Loucy (cell line): Measurements from ENCODE around the gene TMEM181.

Experiments used
- H2AFZ ChIP-seq: fragments of 200-600 bp; sonication (generic); 2 replicates; pipeline ENCODE4 v1.6.0; 2016; ENCODE audit warnings: antibody characterized with exemption, mild to moderate bottlenecking, low read length, moderate library complexity
- H3F3A ChIP-seq: fragments of 200-600 bp; 2 replicates; pipeline ENCODE4 v1.6.0; 2016; ENCODE audit warnings: antibody characterized with exemption, low read depth, mild to moderate bottlenecking
- H3K27me3 ChIP-seq: fragments of 200-600 bp; sonication (generic); 2 replicates; pipeline ENCODE4 v1.6.1; 2014; ENCODE audit warnings: low read length, mild to moderate bottlenecking; ENCODE audit not compliant: insufficient read depth, poor library complexity, severe bottlenecking
- H3K36me3 ChIP-seq: fragments of 200-600 bp; sonication (generic); 2 replicates; pipeline ENCODE4 v1.6.1; 2016; ENCODE audit warnings: low read length; ENCODE audit not compliant: insufficient read depth
- H3K4me1 ChIP-seq: fragments of 200-600 bp; sonication (generic); 2 replicates; pipeline ENCODE4 v1.5.1; 2014; ENCODE audit warnings: low read length, mild to moderate bottlenecking; ENCODE audit not compliant: insufficient read depth, poor library complexity, severe bottlenecking
- H3K4me2 ChIP-seq: fragments of 200-600 bp; sonication (generic); 2 replicates; pipeline ENCODE4 v1.6.0; 2014; ENCODE audit warnings: antibody characterized with exemption, low read length, low read depth, mild to moderate bottlenecking; ENCODE audit not compliant: poor library complexity, severe bottlenecking
- H3K4me3 ChIP-seq: fragments of 200-600 bp; sonication (generic); 2 replicates; pipeline ENCODE4 v1.5.1; 2014; ENCODE audit warnings: low read length, mild to moderate bottlenecking, mixed read lengths; ENCODE audit not compliant: poor library complexity, severe bottlenecking
- H3K79me2 ChIP-seq: fragments of 200-600 bp; sonication (generic); 2 replicates; pipeline ENCODE4 v1.6.1; 2014; ENCODE audit warnings: low read length; ENCODE audit not compliant: insufficient read depth
- H3K9ac ChIP-seq: fragments of 200-600 bp; sonication (generic); 2 replicates; pipeline ENCODE4 v1.6.0; 2014; ENCODE audit warnings: mild to moderate bottlenecking, low read depth, low read length, moderate library complexity; ENCODE audit not compliant: poor library complexity, severe bottlenecking
- H3K9me2 ChIP-seq: fragments of 200-600 bp; sonication (generic); replicated peaks from 2 replicates; pipeline ENCODE4 v1.6.1; 2016; ENCODE audit warnings: low read depth, low read length, mixed read lengths
- H3K9me3 ChIP-seq: fragments of 200-600 bp; sonication (generic); 2 replicates; pipeline ENCODE4 v1.6.1; 2014; ENCODE audit warnings: mild to moderate bottlenecking, antibody characterized with exemption, low read length, low read depth; ENCODE audit not compliant: insufficient read depth
- H4K20me1 ChIP-seq: fragments of 200-600 bp; sonication (generic); 2 replicates; pipeline ENCODE4 v1.6.0; 2014; ENCODE audit warnings: antibody characterized with exemption, low read length, mild to moderate bottlenecking; ENCODE audit not compliant: insufficient read depth, poor library complexity, severe bottlenecking
- EZH2phosphoT487 ChIP-seq: fragments of 200-600 bp; IDR thresholded peaks from 2 replicates; pipeline ENCODE4 v1.6.1; 2018; ENCODE audit warnings: antibody characterized with exemption, mild to moderate bottlenecking, moderate library complexity, borderline replicate concordance
- TF ChIP-seq, protein P1 (sequence below): fragments of 200-600 bp; sonication (generic); conservative IDR thresholded peaks from 2 replicates; pipeline ENCODE4 v1.5.1; 2014; ENCODE audit warnings: mild to moderate bottlenecking, antibody characterized with exemption, low read length

The TMEM181 gene

DNA sequence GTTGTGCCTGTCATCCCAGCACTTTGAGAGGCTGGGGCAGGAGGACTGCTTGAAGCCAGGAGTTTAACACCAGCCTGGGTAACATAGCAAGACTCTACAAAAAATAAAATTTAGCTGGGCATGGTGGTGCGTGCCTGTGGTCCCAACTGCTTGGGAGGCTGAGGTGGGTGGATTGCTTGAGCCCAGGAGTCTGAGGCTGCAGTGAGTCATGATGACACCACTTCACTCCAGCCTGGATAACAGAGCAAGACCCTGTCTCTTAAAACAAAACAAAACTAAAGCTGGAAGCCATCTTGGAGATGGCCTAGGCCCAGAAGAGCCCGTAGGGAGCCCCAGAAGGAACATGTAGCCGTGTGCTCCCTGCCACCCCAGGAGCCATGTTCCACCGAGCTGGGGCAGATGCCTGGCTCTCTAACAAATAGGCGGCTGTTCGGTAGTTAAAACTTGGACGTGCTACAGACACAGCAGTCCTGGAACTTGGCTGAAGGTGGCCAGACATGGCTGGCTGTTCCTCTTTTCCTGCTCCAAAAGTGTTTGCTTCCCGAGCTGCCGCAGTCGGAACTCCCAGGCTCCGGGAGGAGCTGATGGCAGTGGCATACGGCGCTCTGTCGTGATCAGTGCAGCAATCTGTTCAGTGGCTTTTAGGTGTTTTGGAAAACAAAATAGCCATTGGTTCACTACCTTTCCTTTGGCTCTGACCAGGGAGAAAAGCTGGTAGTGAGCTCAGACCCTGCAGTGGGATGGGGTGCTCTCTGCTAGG is 47.7 kb downstream of the TMEM181 start:
- H3K36me3 ChIP-seq: peaks cover 77% of the 10 kb centered on the region; the same call in 1 of the 2 replicates
- no peaks in the 10 kb centered on the region for H3K9me2 ChIP-seq
- no peak overlapping the region for H3K4me2 ChIP-seq
- no peaks in the 10 kb centered on the region for H3K4me1 ChIP-seq
- no peak overlapping the region for H2AFZ ChIP-seq
- no peaks in the 10 kb centered on the region for H3K9me3 ChIP-seq
- H3K27me3 ChIP-seq: no peaks in the 10 kb centered on the region
- no peaks in the 10 kb centered on the region for H3K79me2 ChIP-seq
- no peak overlapping the region for H3K9ac ChIP-seq
- TF ChIP-seq, protein P1, sequence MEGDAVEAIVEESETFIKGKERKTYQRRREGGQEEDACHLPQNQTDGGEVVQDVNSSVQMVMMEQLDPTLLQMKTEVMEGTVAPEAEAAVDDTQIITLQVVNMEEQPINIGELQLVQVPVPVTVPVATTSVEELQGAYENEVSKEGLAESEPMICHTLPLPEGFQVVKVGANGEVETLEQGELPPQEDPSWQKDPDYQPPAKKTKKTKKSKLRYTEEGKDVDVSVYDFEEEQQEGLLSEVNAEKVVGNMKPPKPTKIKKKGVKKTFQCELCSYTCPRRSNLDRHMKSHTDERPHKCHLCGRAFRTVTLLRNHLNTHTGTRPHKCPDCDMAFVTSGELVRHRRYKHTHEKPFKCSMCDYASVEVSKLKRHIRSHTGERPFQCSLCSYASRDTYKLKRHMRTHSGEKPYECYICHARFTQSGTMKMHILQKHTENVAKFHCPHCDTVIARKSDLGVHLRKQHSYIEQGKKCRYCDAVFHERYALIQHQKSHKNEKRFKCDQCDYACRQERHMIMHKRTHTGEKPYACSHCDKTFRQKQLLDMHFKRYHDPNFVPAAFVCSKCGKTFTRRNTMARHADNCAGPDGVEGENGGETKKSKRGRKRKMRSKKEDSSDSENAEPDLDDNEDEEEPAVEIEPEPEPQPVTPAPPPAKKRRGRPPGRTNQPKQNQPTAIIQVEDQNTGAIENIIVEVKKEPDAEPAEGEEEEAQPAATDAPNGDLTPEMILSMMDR: no peak
- H3K4me3 ChIP-seq: no peak overlapping the region
- no peaks in the 10 kb centered on the region for H3F3A ChIP-seq
- no peaks in the 10 kb centered on the region for H4K20me1 ChIP-seq

DNA sequence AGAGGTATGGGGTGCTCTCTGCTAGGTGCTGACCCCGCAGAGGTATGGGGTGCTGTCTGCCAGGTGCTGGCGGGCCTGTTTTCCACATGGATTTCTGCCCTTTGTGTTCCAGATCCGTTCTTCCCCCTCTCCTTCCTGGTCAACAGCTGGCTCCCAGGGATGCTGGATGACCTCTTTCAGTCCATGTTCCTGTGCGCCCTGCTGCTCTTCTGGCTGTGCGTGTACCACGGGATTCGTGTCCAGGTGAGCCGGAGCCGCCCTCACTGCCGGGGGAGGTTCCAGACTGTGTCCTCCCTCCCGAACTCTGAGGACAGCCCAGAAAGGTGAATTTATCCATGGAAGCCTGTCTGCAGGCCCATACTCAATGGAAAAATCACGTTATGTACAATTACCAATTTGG is 48.3 kb downstream of the TMEM181 start:
- Histone ChIP-seq H3F3A (no peaks in the 10 kb centered on the region), H4K20me1 (no peaks in the 10 kb centered on the region), H3K4me1 (no peaks in the 10 kb centered on the region), H3K9me2 (no peaks in the 10 kb centered on the region), H3K27me3 (no peaks in the 10 kb centered on the region), H3K79me2 (no peaks in the 10 kb centered on the region), H2AFZ (no peak overlapping the region), H3K9ac (no peak overlapping the region), H3K36me3 (peaks cover 77% of the 10 kb centered on the region; the same call in 1 of the 2 replicates), H3K4me3 (no peak overlapping the region), H3K9me3 (no peaks in the 10 kb centered on the region), H3K4me2 (no peak overlapping the region)
- TF ChIP-seq, protein P1: no peak
- no peak for TF ChIP-seq EZH2phosphoT487

- Histone ChIP-seq H2AFZ (no peak overlapping the region), H3K9me3 (no peaks in the 10 kb centered on the region), H3K4me1 (no peaks in the 10 kb centered on the region), H3K9ac (no peak overlapping the region), H3K79me2 (no peaks in the 10 kb centered on the region), H3K4me2 (no peak overlapping the region), H4K20me1 (no peaks in the 10 kb centered on the region), H3K27me3 (no peaks in the 10 kb centered on the region), H3K4me3 (no peak overlapping the region), H3K9me2 (no peaks in the 10 kb centered on the region), H3F3A (no peaks in the 10 kb centered on the region), H3K36me3 (peaks cover 72% of the 10 kb centered on the region; the same call in 1 of the 2 replicates)
- no peak for TF ChIP-seq EZH2phosphoT487
- TF ChIP-seq, protein P1: no peak
These were observed 49.7 kb downstream of the TMEM181 start for GRCh38 chr6:158609455-158610155.
